ENCODE measurements around the gene COL5A2. TPM values are rescaled to one million over a fixed set of nuclear protein-coding genes. Genes with fewer than 3 reads are reported as not detected.

COL5A2 gene
- total and polyA plus RNA-seq, 2 donors (not counting 3 experiments of a cell fraction or from before 2014, with no cell fraction given): 47.4 to 123 TPM

GRCh38 chr2:189168856-189169499 is 10.6 kb downstream of the COL5A2 start:
- DNase-seq (ENCODE audit: low read depth, low spot score) (no peak), FAIRE-seq (no peak)
- POLR2A ChIA-PET: no interaction called here
- H3K9me1 ChIP-seq (replicated peaks; ENCODE audit: control insufficient read depth, extremely low read depth, insufficient read depth, low read length): no peaks in the 10 kb centered on the region
- H4K20me1 ChIP-seq (replicated peaks; ENCODE audit: control insufficient read depth, extremely low read depth, insufficient read depth, low read length): peaks cover 2% of the 10 kb centered on the region
- intact Hi-C loops (cut with micrococcal nuclease): no loop called here
- H3K9me3 ChIP-seq (replicated peaks; ENCODE audit: control insufficient read depth, insufficient read depth, low read length): no peaks in the 10 kb centered on the region
- H3K9ac ChIP-seq (replicated peaks; ENCODE audit: extremely low read depth, insufficient read depth, low read length): no peak overlapping the region
- CTCF ChIA-PET: interaction anchor here (1.2 to 2.7 kb wide), 3 partner anchors 9 to 119 kb away, joined by 3 to 18 read pairs (median 8); partner anchors contain the start of gene COL5A2
- H3K27ac ChIP-seq (ENCODE audit: insufficient read depth, low read depth, low read length): no peak overlapping the region
- dilution Hi-C loops (cut with MboI; ENCODE audit: extremely low pct_ligation_motif_present, low sequenced_read_pairs): no loop called here
- BruUV-seq (replicated peaks): no TSS peak
- no peaks in the 10 kb centered on the region for H3K36me3 ChIP-seq (ENCODE audit: control insufficient read depth in 2 of 2, extremely low read depth in 1 of 2, insufficient read depth in 2 of 2, low read length in 2 of 2)
- H3K4me1 ChIP-seq (ENCODE audit: control insufficient read depth, extremely low read depth, insufficient read depth, low read length): peaks cover 11% of the 10 kb centered on the region
- H3K79me2 ChIP-seq (ENCODE audit: control insufficient read depth, insufficient read depth, low read length): peaks cover 41% of the 10 kb centered on the region
- H3K4me2 ChIP-seq (ENCODE audit: insufficient read depth, low read length): no peak overlapping the region
- no peak overlapping the region for H2AFZ ChIP-seq (ENCODE audit: low read depth, low read length)
- H3K27me3 ChIP-seq (ENCODE audit: control insufficient read depth in 2 of 2, insufficient read depth in 2 of 2, low read length in 2 of 2): no peaks in the 10 kb centered on the region
- TF ChIP-seq FOS (IDR thresholded peaks at IDR 0.05; ENCODE audit: borderline replicate concordance, insufficient read depth, low read length) (no peak), POLR2AphosphoS5 (IDR thresholded peaks at IDR 0.05; ENCODE audit: insufficient read depth, low read depth, low read length) (no peak), JUN (IDR thresholded peaks at IDR 0.05; ENCODE audit: borderline replicate concordance, insufficient read depth, insufficient read length, low read depth) (no peak), GATA2 (IDR thresholded peaks at IDR 0.05; ENCODE audit: insufficient read depth, insufficient read length, low read depth, low read length) (no peak), EZH2 (IDR thresholded peaks at IDR 0.05; ENCODE audit: borderline replicate concordance, low read depth, low read length, severe bottlenecking) (no peak), MYC (IDR thresholded peaks at IDR 0.05; ENCODE audit: low read depth, low read length) (no peak), POLR2A (IDR thresholded peaks at IDR 0.05; ENCODE audit: low read depth, low read length) (no peak), MAX (IDR thresholded peaks at IDR 0.05; ENCODE audit: insufficient read depth, insufficient read length) (no peak)
- TF ChIP-seq, protein P1, sequence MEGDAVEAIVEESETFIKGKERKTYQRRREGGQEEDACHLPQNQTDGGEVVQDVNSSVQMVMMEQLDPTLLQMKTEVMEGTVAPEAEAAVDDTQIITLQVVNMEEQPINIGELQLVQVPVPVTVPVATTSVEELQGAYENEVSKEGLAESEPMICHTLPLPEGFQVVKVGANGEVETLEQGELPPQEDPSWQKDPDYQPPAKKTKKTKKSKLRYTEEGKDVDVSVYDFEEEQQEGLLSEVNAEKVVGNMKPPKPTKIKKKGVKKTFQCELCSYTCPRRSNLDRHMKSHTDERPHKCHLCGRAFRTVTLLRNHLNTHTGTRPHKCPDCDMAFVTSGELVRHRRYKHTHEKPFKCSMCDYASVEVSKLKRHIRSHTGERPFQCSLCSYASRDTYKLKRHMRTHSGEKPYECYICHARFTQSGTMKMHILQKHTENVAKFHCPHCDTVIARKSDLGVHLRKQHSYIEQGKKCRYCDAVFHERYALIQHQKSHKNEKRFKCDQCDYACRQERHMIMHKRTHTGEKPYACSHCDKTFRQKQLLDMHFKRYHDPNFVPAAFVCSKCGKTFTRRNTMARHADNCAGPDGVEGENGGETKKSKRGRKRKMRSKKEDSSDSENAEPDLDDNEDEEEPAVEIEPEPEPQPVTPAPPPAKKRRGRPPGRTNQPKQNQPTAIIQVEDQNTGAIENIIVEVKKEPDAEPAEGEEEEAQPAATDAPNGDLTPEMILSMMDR (IDR thresholded peaks at IDR 0.05; ENCODE audit: extremely low read depth in 1 of 2, insufficient read depth in 1 of 2, low read depth in 1 of 2, low read length in 2 of 2): no peak
- H3K4me3 ChIP-seq (replicated peaks in 1 of 3; ENCODE audit: insufficient read depth in 1 of 3, low read depth in 1 of 3, low read length in 3 of 3): no peak overlapping the region

All from endothelial cell of umbilical vein (primary cell).